Left ventricle myocardium inferior (tissue), 1 donor: ENCODE measurements around the gene JAK3. TPM values are rescaled to one million over a fixed set of nuclear protein-coding genes. Genes with fewer than 3 reads are reported as not detected.
A peak's percentile ranks its signal among the peaks of the same experiment; 100 is the strongest.

Source experiments
- DNase-seq: peaks from one replicate; pipeline ENCODE4 v3.0.0-alpha.2; 2020
- H3K27ac ChIP-seq: fragments of 200-600 bp; replicated peaks from 2 replicates; pipeline ENCODE4 v1.8.0; 2021
- H3K27me3 ChIP-seq: fragments of 200-600 bp; 2 replicates; pipeline ENCODE4 v1.8.0; 2021; ENCODE audit warnings: low read depth
- H3K36me3 ChIP-seq: fragments of 200-600 bp; 2 replicates; pipeline ENCODE4 v1.8.0; 2021
- H3K4me1 ChIP-seq: fragments of 200-600 bp; 2 replicates; pipeline ENCODE4 v1.8.0; 2021
- H3K4me3 ChIP-seq: fragments of 200-600 bp; 2 replicates; pipeline ENCODE4 v1.8.0; 2021; ENCODE audit warnings: mild to moderate bottlenecking, moderate library complexity
- H3K9me3 ChIP-seq: fragments of 200-600 bp; replicated peaks from 2 replicates; pipeline ENCODE4 v1.8.0; 2021
- intact Hi-C: fragments of 100-400 bp; cut with micrococcal nuclease; formaldehyde crosslinking; loops from one replicate; pipeline ENCODE4 v1.11.0; 2022
- total RNA-seq: library from RNA; stranded (reverse); fragmentation: NEBNext Ultra II Directional; extraction: Animal tissue kit (Norgen Biotek cat#: 25700); gene quantifications from one replicate; pipeline ENCODE4 v1.2.1, GENCODE V29; 2021
- TF ChIP-seq, protein P1 (sequence below): fragments of 200-600 bp; IDR thresholded peaks from 2 replicates; pipeline ENCODE4 v1.8.0; 2021; ENCODE audit warnings: antibody characterized with exemption, mild to moderate bottlenecking, borderline replicate concordance
- donor health status: DM: no; HTN: yes; CAD: no; lungs with severe emphysema.

The JAK3 gene
- total RNA-seq, 1 donor from 2014 or later = 1.7 TPM

DNA sequence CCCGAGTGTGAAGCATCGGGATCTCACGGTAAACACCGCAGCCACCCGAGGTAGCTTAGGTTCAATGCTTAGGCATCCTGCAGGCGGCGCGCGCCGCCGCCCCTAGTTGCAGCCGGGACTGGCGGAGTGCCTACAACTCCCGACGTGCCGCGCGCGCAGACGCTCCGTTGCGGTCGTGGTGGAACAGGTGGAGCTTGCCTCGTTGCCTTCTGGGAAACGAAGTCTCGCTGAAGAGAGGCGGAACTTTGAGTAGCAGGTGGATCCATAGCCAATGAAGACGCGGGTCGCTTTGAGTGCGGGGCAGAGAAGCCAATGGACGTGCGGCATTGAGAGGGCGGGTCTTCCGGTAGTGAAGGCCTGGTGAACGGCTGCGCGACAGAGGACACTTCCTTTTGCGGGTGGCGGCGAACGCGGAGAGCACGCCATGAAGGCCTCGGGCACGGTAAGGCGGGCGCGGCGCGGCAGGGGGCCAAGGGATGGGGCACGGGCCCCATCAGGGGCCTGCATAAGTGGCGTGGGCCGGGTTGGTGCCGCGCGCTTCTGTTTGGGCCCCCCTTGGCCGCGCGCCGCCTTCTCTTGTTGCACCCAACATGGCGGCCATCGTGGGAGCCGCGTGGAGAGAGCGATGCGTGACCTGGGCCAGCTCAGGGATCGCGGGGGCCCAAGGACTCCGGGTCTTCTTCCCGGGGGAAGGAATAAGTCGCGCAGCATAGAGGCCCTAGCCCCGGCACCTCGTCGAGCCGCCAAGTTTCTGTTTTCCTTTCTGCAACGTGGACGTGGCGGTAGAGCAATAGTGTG is 11.9 kb upstream of the JAK3 start, which contains the start of gene RPL18A:
RPL18A (plus strand) TSS at position 378 of the 798 bp plus-strand sequence; CDS start at position 425, 47 bp downstream.
- TF ChIP-seq, protein P1, sequence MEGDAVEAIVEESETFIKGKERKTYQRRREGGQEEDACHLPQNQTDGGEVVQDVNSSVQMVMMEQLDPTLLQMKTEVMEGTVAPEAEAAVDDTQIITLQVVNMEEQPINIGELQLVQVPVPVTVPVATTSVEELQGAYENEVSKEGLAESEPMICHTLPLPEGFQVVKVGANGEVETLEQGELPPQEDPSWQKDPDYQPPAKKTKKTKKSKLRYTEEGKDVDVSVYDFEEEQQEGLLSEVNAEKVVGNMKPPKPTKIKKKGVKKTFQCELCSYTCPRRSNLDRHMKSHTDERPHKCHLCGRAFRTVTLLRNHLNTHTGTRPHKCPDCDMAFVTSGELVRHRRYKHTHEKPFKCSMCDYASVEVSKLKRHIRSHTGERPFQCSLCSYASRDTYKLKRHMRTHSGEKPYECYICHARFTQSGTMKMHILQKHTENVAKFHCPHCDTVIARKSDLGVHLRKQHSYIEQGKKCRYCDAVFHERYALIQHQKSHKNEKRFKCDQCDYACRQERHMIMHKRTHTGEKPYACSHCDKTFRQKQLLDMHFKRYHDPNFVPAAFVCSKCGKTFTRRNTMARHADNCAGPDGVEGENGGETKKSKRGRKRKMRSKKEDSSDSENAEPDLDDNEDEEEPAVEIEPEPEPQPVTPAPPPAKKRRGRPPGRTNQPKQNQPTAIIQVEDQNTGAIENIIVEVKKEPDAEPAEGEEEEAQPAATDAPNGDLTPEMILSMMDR = peak; percentile 80
- peaks cover 3% of the 10 kb centered on the region for H3K27me3 ChIP-seq
- intact Hi-C loops = no loop called here
- peaks cover 35% of the 10 kb centered on the region for H3K36me3 ChIP-seq
- H3K27ac ChIP-seq = peak within 1 kb of the TSS; percentile 89
- peak within 1 kb of the TSS; percentile 88 for H3K4me3 ChIP-seq
- peak; percentile 98 for DNase-seq
- H3K9me3 ChIP-seq = no peaks in the 10 kb centered on the region
- peaks cover 36% of the 10 kb centered on the region for H3K4me1 ChIP-seq

DNA sequence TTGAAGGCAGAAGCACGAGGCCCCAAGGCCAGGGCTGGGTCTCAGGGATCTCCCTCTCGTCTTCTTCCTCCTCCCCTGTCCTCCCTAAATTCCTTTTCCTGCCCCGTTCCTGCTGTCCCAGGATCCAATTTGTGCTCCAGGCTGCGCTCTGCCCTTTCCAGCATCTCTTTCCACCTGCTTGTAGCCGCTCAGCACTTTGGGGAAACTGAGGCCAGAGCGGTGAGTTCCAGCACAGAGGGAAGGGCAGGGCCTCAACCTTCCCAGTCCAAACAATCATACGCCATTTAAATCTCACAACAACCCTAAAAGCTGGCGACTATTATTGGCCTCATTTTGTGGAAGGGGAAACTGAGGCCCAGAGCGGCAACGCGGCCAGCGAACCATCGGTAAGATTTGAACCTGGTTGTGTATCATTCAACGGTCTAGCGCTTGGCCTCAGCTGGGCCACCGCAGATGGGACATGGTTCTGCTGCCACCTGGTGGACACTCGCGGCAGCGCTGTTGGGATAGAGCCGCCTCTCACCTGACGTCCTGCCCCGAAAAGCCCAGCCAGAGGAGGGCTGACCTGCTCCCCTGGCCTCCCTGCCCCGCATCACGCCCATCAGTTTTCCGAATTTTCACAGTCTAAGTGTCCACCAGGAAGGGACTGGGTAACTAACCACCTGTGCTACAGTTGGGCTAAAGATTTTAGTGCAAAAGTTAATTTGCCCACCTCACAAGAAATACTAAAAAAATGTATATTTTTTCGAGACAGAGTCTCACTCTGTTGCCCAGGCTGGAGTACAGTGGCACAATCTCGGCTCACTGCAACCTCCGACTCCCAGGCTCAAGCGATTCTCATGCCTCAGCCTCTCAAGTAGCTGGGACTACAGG is 7.7 kb upstream of the JAK3 start:
- Histone ChIP-seq H3K4me3 (no peak overlapping the region), H3K27ac (no peak overlapping the region), H3K27me3 (peaks cover 8% of the 10 kb centered on the region), H3K36me3 (no peaks in the 10 kb centered on the region), H3K4me1 (peaks cover 8% of the 10 kb centered on the region), H3K9me3 (no peaks in the 10 kb centered on the region)
- intact Hi-C loops = no loop called here
- peak; percentile 85 for DNase-seq
- TF ChIP-seq, protein P1 = peak; percentile 99

DNA sequence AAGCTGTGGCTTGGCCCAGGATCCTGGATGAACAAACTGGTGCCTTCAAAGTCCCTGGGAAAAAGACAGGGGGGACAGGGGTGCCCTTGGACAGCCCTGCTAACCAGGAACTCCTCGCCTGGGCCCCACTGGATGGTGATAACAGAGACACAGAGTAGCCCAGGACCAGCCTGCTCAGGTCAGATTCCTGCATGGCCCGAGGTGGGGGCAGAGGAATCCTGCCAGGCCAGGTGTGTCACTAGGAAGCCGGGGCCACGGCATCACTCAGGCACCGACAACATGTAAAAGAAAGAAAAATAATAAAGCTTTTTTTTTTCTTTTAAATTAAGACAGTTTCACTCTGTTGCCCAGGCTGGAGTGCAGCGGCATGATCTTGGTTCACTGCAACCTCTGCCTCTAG is 6.3 kb upstream of the JAK3 start:
- no peak for DNase-seq
- Histone ChIP-seq H3K4me3 (no peak overlapping the region), H3K36me3 (no peaks in the 10 kb centered on the region), H3K27me3 (peaks cover 18% of the 10 kb centered on the region), H3K4me1 (no peaks in the 10 kb centered on the region), H3K9me3 (no peaks in the 10 kb centered on the region), H3K27ac (no peak overlapping the region)
- intact Hi-C loops = no loop called here
- TF ChIP-seq, protein P1 = no peak

DNA sequence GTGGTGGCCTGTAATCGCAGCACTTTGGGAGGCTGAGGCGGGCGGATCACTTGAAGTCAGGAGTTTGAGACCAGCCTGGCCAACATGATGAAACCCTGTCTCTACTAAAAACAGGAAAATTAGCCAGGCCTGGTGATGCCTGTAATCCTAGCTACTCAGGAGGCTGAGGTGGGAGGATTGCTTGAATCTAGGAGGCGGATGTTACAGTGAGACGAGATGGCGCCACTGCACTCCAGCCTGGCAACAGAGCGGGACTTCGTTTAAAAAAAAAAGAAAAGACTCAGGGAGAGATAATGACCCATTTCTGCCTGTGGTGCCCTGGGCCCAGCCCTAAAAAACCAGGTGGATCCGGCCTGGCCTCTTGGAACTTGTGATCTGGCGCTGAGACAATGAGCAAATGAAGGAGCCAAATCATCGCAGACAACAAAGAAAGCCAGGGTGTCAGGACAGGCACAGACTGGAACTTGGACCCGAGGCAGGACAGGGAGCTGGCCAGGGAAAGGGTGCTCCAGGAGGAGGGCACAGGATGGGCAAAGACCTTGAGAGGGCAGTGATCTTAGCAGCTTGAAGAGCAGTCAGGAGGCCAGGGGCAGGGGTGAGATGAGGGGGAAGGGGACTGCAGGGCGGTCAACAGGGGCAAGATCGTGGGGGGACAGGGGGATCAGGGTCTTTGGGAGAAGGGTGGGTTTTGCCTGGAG is 962 bp upstream of the JAK3 start:
- no peak for DNase-seq
- Histone ChIP-seq H3K4me1 (peaks cover 10% of the 10 kb centered on the region), H3K27ac (peak overlapping the region; percentile 75), H3K9me3 (no peaks in the 10 kb centered on the region), H3K36me3 (no peaks in the 10 kb centered on the region), H3K4me3 (no peak overlapping the region), H3K27me3 (peaks cover 58% of the 10 kb centered on the region)
- intact Hi-C loops = no loop called here
- TF ChIP-seq, protein P1 = no peak

DNA sequence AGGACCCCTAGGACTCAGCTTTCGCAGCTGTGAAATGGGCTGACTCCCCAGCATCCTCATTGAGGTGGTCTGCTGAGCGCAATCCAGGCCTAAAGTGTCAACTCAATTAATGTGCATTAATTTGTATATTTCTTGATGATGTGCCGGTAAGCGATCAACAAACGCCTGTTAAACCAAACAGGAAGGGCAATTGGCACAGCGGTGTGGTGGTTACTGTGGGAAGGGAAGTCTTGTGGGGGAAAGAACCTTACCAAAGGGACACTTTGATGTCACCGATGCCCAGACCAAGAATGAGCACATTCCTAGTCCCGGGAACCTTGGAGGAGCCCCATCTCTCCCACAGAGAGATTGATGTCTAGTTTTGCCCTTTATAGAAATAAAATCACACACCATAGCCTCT is 1.6 kb downstream of the JAK3 start:
- no peak overlapping the region for H3K4me3 ChIP-seq
- no peak overlapping the region for H3K27ac ChIP-seq
- intact Hi-C loops = no loop called here
- peaks cover 80% of the 10 kb centered on the region for H3K27me3 ChIP-seq
- no peaks in the 10 kb centered on the region for H3K36me3 ChIP-seq
- TF ChIP-seq, protein P1 = no peak
- no peak for DNase-seq
- peaks cover 24% of the 10 kb centered on the region for H3K4me1 ChIP-seq
- H3K9me3 ChIP-seq = no peaks in the 10 kb centered on the region
